ENCODE results near the gene LDLRAD1.

GRCh38 chr1:53968125-53968513, 49.9 kb downstream of the LDLRAD1 start:
- no peak for TF ChIP-seq CTCF (IDR thresholded peaks at IDR 0.05)
- TF ChIP-seq POLR2A (IDR thresholded peaks at IDR 0.05), result no peak
